Measurements from ENCODE around the gene ABCA9.

- TF ChIP-seq CTCF (IDR thresholded peaks at IDR 0.05; ENCODE audit: borderline replicate concordance, extremely low read depth, low read length, poor library complexity, severe bottlenecking) (no peak), EZH2 (IDR thresholded peaks at IDR 0.05; ENCODE audit: borderline replicate concordance, low read depth, low read length, severe bottlenecking) (no peak)
Measured at GRCh38 chr17:69044371-69044770, 16.4 kb downstream of the ABCA9 start.

All from DND-41 (cell line).